ENCODE data around the gene DAPK1. TPM values are rescaled to one million over a fixed set of nuclear protein-coding genes. Genes with fewer than 3 reads are reported as not detected.

Gene DAPK1
- total and polyA plus RNA-seq, 2 donors (not counting 3 experiments of a cell fraction or from before 2014, with no cell fraction given): 58.9 to 119 TPM

DNA sequence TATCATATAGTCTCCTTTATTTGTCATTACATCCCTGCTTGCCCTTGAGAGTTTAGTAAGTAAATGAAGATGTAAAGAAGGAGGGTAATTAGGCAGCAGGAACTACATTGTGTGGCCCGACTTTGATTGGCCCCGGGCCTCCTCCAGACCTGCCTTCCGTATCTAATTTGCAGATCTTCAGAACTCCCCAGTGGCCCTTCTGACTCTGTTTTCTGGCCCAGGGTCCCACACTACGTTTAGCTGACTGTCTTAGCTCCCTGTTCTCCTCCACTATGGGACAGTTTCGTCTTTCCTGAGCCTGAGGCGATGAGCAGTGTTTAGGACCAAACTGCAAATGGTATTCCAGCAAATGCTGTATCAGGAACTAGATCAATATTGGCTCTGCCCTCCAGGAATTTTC is 206.7 kb downstream of the DAPK1 start:
- dilution Hi-C loops (cut with MboI; ENCODE audit: extremely low pct_ligation_motif_present, low sequenced_read_pairs): no loop called here
- H3K27me3 ChIP-seq (ENCODE audit: control insufficient read depth in 2 of 2, insufficient read depth in 2 of 2, low read length in 2 of 2): no peaks in the 10 kb centered on the region
- CTCF ChIA-PET: no interaction called here

More for the DNA sequence above, 206.7 kb downstream of the DAPK1 start:
- no peak overlapping the region for H3K27ac ChIP-seq (ENCODE audit: insufficient read depth, low read depth, low read length)
- TF ChIP-seq CTCF (IDR thresholded peaks at IDR 0.05; ENCODE audit: extremely low read depth in 1 of 2, insufficient read depth in 1 of 2, low read depth in 1 of 2, low read length in 2 of 2) (no peak), POLR2A (IDR thresholded peaks at IDR 0.05; ENCODE audit: low read depth, low read length) (no peak), GATA2 (IDR thresholded peaks at IDR 0.05; ENCODE audit: insufficient read depth, insufficient read length, low read depth, low read length) (no peak), FOS (IDR thresholded peaks at IDR 0.05; ENCODE audit: borderline replicate concordance, insufficient read depth, low read length) (no peak), POLR2AphosphoS5 (IDR thresholded peaks at IDR 0.05; ENCODE audit: insufficient read depth, low read depth, low read length) (no peak), EZH2 (IDR thresholded peaks at IDR 0.05; ENCODE audit: borderline replicate concordance, low read depth, low read length, severe bottlenecking) (no peak), MYC (IDR thresholded peaks at IDR 0.05; ENCODE audit: low read depth, low read length) (no peak), JUN (IDR thresholded peaks at IDR 0.05; ENCODE audit: borderline replicate concordance, insufficient read depth, insufficient read length, low read depth) (no peak)
- TF ChIP-seq, protein P1, sequence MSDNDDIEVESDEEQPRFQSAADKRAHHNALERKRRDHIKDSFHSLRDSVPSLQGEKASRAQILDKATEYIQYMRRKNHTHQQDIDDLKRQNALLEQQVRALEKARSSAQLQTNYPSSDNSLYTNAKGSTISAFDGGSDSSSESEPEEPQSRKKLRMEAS (IDR thresholded peaks at IDR 0.05; ENCODE audit: insufficient read depth, insufficient read length): no peak
- no peak overlapping the region for H3K9ac ChIP-seq (replicated peaks; ENCODE audit: extremely low read depth, insufficient read depth, low read length)
- DNase-seq (ENCODE audit: low read depth, low spot score) (no peak), FAIRE-seq (no peak)
- H3K4me1 ChIP-seq (ENCODE audit: control insufficient read depth, extremely low read depth, insufficient read depth, low read length): no peaks in the 10 kb centered on the region
- intact Hi-C loops (cut with micrococcal nuclease): no loop called here
- no peak overlapping the region for H3K4me2 ChIP-seq (ENCODE audit: insufficient read depth, low read length)
- H3K79me2 ChIP-seq (ENCODE audit: control insufficient read depth, insufficient read depth, low read length): no peaks in the 10 kb centered on the region
- no peaks in the 10 kb centered on the region for H4K20me1 ChIP-seq (replicated peaks; ENCODE audit: control insufficient read depth, extremely low read depth, insufficient read depth, low read length)
- no peak overlapping the region for H2AFZ ChIP-seq (ENCODE audit: low read depth, low read length)
- peaks cover 8 to 47% of the 10 kb centered on the region in 2 experiments for H3K36me3 ChIP-seq (ENCODE audit: control insufficient read depth in 2 of 2, extremely low read depth in 1 of 2, insufficient read depth in 2 of 2, low read length in 2 of 2)
- no peak overlapping the region for H3K4me3 ChIP-seq (replicated peaks in 1 of 3; ENCODE audit: insufficient read depth in 1 of 3, low read depth in 1 of 3, low read length in 3 of 3)
- no peaks in the 10 kb centered on the region for H3K9me1 ChIP-seq (replicated peaks; ENCODE audit: control insufficient read depth, extremely low read depth, insufficient read depth, low read length)
- BruUV-seq (replicated peaks): no TSS peak
- POLR2A ChIA-PET: no interaction called here
- no peaks in the 10 kb centered on the region for H3K9me3 ChIP-seq (replicated peaks; ENCODE audit: control insufficient read depth, insufficient read depth, low read length)
